GM19099 (cell line): ENCODE measurements around the gene SLBP.

ENCODE experiments used
- POLR2A ChIP-seq: IDR thresholded peaks from 3 replicates; pipeline ENCODE4 v1.6.1; 2011; ENCODE audit warnings: low read depth; ENCODE audit not compliant: insufficient read length; ENCODE audit errors: extremely low read depth

SLBP gene

GRCh38 chr4:1741208-1741607, 29.1 kb upstream of the SLBP start:
- TF ChIP-seq POLR2A, result no peak

GRCh38 chr4:1740021-1740545, 28.0 kb upstream of the SLBP start:
- no peak for TF ChIP-seq POLR2A

GRCh38 chr4:1739358-1739757, 27.2 kb upstream of the SLBP start:
- no peak for TF ChIP-seq POLR2A

- TF ChIP-seq POLR2A, result no peak
Measured at GRCh38 chr4:1738410-1738809, 26.3 kb upstream of the SLBP start.

GRCh38 chr4:1737666-1738065, 25.5 kb upstream of the SLBP start:
- TF ChIP-seq POLR2A, result no peak

- TF ChIP-seq POLR2A, result no peak
Measured at GRCh38 chr4:1736812-1737211, 24.7 kb upstream of the SLBP start.

- no peak for TF ChIP-seq POLR2A
Measured at GRCh38 chr4:1735215-1735614, 23.1 kb upstream of the SLBP start.

GRCh38 chr4:1732911-1733310, 20.8 kb upstream of the SLBP start:
- TF ChIP-seq POLR2A, result no peak

GRCh38 chr4:1731180-1731579, 19.1 kb upstream of the SLBP start:
- no peak for TF ChIP-seq POLR2A

GRCh38 chr4:1730532-1731135, 18.5 kb upstream of the SLBP start:
- no peak for TF ChIP-seq POLR2A

GRCh38 chr4:1728061-1728980, 16.2 kb upstream of the SLBP start:
- no peak for TF ChIP-seq POLR2A

- TF ChIP-seq POLR2A, result no peak
Measured at GRCh38 chr4:1727117-1728031, 15.3 kb upstream of the SLBP start.

- TF ChIP-seq POLR2A, result no peak
Measured at GRCh38 chr4:1726146-1726934, 14.2 kb upstream of the SLBP start.

- no peak for TF ChIP-seq POLR2A
Measured at GRCh38 chr4:1725521-1725920, 13.4 kb upstream of the SLBP start.

GRCh38 chr4:1723131-1723801, 11.1 kb upstream of the SLBP start:
- no peak for TF ChIP-seq POLR2A
